Activated T-cell treated with anti-CD3 and anti-CD28 coated beads for 24 hours (primary cell): ENCODE results near the gene OPCML.

Experiments
- DNase-seq: peaks from one replicate; pipeline ENCODE4 v3.0.0-alpha.2; 2020; ENCODE audit warnings: low read depth

Gene OPCML

GRCh38 chr11:132980670-132981069, 551.6 kb downstream of the OPCML start:
- no peak for DNase-seq

GRCh38 chr11:132977746-132978145, 554.6 kb downstream of the OPCML start:
- DNase-seq, result no peak

- no peak for DNase-seq
These were observed 555.1 kb downstream of the OPCML start for GRCh38 chr11:132977241-132977640.

- DNase-seq, result no peak
These were observed 556.2 kb downstream of the OPCML start for GRCh38 chr11:132976115-132976514.

GRCh38 chr11:132973686-132974085, 558.6 kb downstream of the OPCML start:
- no peak for DNase-seq

- DNase-seq, result no peak
These were observed 559.7 kb downstream of the OPCML start for GRCh38 chr11:132972565-132972964.

GRCh38 chr11:132971351-132971750, 561.0 kb downstream of the OPCML start:
- no peak for DNase-seq

GRCh38 chr11:132969892-132970291, 562.4 kb downstream of the OPCML start:
- no peak for DNase-seq

- no peak for DNase-seq
These were observed 570.3 kb downstream of the OPCML start for GRCh38 chr11:132962041-132962440.

- DNase-seq, result no peak
These were observed 570.8 kb downstream of the OPCML start for GRCh38 chr11:132961453-132961852.

GRCh38 chr11:132960273-132961078, 571.8 kb downstream of the OPCML start:
- DNase-seq, result no peak

GRCh38 chr11:132959693-132960092, 572.6 kb downstream of the OPCML start:
- no peak for DNase-seq

GRCh38 chr11:132957881-132958280, 574.4 kb downstream of the OPCML start:
- no peak for DNase-seq

GRCh38 chr11:132948252-132948651, 584.0 kb downstream of the OPCML start:
- DNase-seq, result no peak

- no peak for DNase-seq
These were observed 587.7 kb downstream of the OPCML start for GRCh38 chr11:132944569-132944944.

GRCh38 chr11:132943706-132944568, 588.4 kb downstream of the OPCML start:
- no peak for DNase-seq

- DNase-seq, result no peak
These were observed 589.0 kb downstream of the OPCML start for GRCh38 chr11:132943357-132943705.

GRCh38 chr11:132942611-132943356, 589.5 kb downstream of the OPCML start:
- no peak for DNase-seq

- DNase-seq, result no peak
These were observed 590.5 kb downstream of the OPCML start for GRCh38 chr11:132941761-132942160.

- no peak for DNase-seq
These were observed 591.2 kb downstream of the OPCML start for GRCh38 chr11:132941024-132941646.

- DNase-seq, result no peak
These were observed 595.3 kb downstream of the OPCML start for GRCh38 chr11:132937016-132937415.

- no peak for DNase-seq
These were observed 596.9 kb downstream of the OPCML start for GRCh38 chr11:132935383-132935782.
